ENCODE results near the gene LPIN1. TPM values are rescaled to one million over a fixed set of nuclear protein-coding genes. Genes with fewer than 3 reads are reported as not detected.
"Not testable (repeated sequence)": the region's sequence is repeated elsewhere in the genome, so short reads cannot be mapped to it uniquely, and the experiment has no call there.

The LPIN1 gene
- total RNA-seq, 2 donors from 2014 or later: 38.7 to 69.1 TPM

DNA sequence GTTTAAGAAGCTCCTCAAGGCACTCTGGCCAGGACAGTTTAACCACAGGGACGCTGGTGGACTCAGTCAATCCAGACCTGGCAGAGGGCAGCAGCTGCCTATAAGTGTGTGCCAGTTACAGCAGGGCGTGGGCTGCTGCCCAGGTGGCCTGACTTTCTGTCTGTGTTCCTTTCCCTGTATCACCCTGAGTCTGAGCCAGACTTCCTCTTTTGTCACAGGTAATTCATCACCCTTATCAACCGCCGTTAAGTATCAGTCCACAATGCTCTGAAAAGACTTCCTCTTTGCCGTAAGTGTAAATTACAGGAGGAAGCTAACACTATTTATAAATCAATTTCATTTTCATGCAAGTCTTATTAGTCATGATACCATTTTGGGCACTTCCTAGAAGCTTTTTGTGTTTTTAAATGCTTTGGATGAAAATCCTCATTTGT, 7.0 kb downstream of the LPIN1 start:
- intact Hi-C loops (cut with DNase I): no loop called here
- peak; percentile 42 to 44 for ATAC-seq
- DNase-seq: no peak

DNA sequence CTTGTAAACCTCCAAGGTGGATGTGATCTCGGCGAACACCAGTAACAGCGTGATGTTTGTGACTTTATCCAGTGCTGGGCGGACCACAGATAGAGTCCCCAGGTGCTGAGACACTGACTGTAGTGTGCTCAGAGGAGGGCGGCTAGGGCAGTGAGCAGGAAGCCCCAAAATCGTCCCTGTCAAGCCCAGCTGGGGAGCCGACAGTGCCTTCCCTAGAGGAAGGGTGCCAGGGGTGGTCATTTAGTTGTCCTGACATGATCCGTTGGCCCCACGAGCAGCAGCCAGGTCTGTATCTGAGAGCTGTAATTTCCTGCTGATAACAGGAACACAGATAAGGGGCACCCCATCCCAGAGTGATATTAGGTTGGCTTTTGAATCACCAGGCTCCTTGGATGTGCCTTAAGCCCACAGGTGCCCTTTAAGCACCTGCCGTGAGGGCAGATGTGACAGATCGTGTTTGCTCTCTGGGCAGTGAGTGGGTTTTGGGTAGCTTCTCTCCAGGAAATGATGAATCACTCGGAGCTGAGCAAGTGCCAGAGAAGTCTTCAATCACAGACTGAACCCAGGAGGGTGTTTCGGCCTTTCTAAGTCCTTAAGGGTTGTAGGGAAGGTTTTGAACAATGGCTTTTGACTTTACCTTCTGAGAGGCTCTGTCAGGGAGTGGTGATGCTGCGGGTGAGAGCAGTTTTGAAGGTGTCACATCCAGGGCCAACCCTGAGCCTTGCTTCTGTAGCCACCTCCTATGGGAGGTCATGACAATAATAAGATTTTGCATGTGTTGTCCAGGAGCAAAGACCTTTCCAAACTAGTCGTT, 7.7 kb downstream of the LPIN1 start:
- DNase-seq: peak; percentile 44
- intact Hi-C loops (cut with DNase I): no loop called here
- peak; percentile 20 to 86 for ATAC-seq

DNA sequence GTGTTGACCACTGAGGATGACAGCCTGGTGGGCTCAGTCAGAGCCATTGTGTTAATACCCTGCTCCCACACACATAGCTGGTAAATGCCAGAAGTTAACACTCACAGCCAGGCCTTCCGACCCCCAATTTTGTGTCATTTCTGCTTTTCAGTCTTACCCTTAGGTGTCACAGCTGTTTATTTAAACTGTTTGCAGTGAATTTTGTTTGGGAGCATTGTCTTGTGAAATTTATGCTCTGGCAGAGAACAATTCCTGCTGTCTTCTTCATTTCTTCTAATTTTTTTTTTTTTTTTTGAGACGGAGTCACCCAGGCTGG, 8.2 kb downstream of the LPIN1 start:
- ATAC-seq (no peak), DNase-seq (no peak)
- intact Hi-C loops (cut with DNase I): no loop called here

DNA sequence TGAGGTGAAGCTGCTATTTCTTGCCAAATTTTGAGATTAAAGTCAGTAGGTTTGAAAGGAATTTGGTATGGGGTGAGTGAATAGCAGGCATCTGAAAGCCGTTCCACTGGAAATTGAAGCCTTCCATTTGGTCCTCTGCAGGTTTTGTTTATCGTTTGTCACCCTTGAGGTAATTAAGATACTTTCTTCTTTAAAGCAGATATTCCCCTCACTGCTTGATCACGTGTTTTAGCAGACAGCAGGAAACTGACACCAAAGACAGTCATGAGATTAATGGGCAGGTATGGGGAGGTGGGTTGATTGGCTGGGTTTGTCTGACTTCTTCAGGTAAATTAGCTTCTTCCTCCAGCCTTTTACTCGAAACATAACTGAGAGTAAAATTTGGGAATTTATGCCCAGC, 10.7 kb downstream of the LPIN1 start:
- ATAC-seq (no peak), DNase-seq (no peak)
- intact Hi-C loops (cut with DNase I): no loop called here

DNA sequence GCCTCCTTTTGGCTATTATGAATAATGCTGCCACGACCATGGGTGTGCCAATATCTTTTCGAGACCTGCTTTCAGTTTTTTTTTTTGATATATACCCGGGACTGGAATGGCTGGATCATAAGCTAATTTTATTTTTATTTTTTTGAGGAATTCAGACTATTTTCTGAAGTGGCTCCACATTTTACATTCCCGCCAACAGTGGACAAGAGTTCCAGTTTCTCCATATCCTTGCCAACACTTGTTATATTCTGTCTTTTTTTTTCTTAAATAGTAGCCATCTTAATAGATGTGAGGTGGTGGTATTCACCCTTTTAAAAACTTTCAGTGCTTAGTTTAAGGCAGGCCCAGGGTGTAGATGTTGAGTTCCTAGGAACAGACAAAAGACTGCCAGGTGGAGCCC, 11.8 kb downstream of the LPIN1 start:
- no peak for DNase-seq
- no peak for ATAC-seq
- intact Hi-C loops (cut with DNase I): no loop called here

DNA sequence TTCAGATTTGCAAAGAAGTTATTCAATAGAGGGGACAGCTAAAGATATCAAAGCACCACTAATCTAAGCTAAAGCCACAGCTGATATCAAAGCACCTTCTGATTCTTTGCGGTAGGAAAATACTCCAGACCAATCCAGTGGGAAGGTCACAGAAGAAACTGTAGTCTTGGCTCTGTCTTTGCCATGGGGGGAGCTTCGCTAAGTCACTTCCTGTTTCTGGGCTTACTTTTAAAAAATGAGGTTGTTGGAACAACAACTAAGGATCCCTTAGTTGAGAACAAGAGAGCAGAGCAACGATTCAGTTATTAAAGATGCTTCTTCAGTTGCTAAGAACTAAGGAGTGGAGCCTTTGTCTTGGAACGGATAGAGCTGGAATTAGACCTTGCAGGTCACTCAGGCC, 12.2 kb downstream of the LPIN1 start:
- ATAC-seq (no peak), DNase-seq (no peak)
- intact Hi-C loops (cut with DNase I): no loop called here

DNA sequence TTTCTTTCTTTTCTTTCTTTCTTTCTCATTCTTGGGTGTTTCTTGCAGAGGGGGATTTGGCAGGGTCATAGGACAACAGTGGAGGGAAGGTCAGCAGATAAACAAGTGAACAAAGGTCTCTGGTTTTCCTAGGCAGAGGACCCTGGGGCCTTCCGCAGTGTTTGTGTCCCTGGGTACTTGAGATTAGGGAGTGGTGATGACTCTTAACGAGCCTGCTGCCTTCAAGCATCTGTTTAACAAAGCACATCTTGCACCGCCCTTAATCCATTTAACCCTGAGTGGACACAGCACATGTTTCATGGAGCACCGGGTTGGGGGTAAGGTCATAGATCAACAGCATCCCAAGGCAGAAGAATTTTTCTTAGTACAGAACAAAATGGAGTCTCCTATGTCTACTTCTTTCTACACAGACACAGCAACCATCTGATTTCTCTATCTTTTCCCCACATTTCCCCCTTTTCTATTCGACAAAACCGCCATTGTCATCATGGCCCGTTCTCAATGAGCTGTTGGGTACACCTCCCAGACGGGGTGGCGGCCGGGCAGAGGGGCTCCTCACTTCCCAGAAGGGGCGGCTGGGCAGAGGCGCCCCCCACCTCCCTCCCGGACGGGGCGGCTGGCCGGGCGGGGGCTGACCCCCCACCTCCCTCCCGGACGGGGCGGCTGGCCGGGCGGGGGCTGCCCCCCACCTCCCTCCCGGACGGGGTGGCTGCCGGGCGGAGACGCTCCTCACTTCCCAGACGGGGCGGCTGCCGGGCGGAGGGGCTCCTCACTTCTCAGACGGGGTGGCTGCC, 12.9 kb downstream of the LPIN1 start:
- ATAC-seq; DNase-seq; intact Hi-C loops (cut with DNase I): not testable (repeated sequence)

DNA sequence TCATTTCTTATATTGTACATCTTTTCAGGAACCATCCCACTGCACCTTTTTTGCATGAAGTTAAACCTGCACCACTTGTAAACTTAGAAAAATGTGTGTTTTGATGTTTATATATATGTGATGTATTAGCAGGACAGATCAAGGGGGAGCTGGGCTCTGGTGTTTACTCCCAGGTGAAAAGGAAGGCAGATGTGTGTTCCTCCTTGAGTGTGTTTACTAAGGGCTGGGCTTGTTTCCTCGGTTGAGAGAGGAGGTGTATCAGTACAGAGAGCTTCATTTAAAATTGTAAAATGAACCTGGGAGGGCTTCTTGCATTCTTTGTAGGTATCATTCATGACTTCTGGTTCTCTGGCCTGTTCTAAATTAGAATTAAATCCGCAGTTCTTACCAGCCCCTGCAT, 14.8 kb downstream of the LPIN1 start:
- DNase-seq (no peak), ATAC-seq (no peak)
- intact Hi-C loops (cut with DNase I): no loop called here

DNA sequence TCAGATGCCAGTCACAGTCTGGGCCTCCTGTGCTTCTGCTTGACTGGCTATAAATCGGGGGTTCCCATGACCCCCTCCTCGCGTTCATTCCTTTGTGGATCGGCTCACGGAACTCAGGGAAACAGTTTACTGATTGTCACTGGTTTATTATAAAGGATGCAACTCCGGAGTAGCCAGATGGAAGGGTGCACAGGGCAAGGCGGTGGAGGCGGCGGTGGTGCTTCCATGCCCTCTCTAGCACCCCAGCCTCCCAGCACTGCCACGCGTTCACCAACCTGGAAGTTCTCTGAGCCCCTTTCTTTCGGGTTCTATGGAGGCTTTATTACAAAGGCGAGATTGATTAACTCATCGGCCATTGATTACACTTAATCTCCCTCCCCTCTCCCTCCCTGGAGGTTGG, 15.6 kb downstream of the LPIN1 start:
- intact Hi-C loops (cut with DNase I): no loop called here
- ATAC-seq: no peak
- no peak for DNase-seq

DNA sequence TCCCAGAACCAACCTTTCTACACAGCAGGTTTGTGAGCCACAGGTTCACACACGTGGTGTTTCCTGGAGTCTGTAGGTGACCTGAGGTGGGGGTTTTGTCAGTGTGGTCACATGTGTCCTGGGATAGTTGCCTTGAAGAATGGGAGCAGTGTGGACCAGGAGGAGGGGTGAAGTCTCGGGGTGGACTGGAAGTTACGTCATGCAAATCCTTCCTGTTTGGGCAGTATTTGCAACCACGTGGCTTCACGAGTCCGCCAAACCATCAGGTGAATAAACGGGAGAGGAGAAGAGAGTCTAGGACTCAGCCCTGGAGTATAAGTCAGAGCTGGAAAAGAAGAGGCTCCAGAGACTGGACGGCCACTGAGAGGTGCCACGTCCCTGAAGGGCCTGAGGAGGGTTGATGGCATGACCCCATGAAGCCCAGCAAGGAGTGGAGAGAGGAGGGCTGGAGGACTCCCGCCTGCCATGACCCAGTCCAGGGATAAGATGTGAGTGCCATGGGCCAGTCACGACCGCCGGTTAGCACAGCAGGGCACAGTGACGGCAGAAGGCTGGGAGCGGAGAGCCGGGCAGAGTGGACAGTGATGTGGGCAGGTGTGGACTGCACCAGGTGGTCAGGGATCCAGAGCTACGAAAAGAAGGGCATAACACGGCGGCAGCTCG, 16.5 kb downstream of the LPIN1 start:
- ATAC-seq (no peak), DNase-seq (no peak)
- intact Hi-C loops (cut with DNase I): no loop called here

DNA sequence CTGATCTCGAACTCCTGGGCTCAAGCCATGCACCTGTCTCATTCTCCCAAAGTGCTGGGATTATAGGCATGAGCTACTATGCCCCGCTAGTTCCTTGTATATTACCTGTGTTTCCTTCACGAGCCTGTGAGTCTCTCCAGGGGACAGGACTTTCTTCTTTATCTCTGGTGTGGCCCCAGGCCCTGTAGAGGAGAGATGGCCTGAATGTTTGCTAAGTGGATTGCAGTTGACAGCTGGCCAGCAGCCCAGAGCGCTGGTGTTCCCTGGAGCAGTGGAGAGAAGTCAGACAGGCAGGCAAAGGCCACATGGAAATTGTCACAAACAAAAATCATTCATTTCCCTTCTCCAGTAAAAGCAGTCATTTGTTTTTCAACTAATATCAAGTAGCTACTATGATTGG, 17.9 kb downstream of the LPIN1 start:
- peak; percentile 85 to 94 for ATAC-seq
- peak; percentile 62 for DNase-seq
- intact Hi-C loops (cut with DNase I): no loop called here

DNA sequence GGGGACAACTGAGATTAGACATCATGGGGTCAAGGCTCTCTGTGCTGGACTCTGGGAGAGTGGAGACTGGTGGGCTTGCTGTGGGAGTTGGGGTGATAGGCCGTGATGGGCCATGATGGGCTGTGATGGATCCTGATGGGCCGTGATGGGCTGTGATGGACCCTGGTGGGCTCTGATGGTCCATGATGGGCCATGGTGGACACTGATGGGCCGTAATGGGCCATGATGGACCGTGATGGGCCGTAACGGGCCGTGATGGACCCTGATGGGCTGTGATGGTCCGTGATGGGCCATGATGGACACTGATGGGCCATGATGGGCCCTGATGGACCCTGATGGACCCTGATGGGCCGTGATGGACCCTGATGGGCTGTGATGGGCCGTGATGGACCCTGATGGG, 18.5 kb downstream of the LPIN1 start:
- intact Hi-C loops (cut with DNase I): no loop called here
- ATAC-seq (no peak), DNase-seq (no peak)

DNA sequence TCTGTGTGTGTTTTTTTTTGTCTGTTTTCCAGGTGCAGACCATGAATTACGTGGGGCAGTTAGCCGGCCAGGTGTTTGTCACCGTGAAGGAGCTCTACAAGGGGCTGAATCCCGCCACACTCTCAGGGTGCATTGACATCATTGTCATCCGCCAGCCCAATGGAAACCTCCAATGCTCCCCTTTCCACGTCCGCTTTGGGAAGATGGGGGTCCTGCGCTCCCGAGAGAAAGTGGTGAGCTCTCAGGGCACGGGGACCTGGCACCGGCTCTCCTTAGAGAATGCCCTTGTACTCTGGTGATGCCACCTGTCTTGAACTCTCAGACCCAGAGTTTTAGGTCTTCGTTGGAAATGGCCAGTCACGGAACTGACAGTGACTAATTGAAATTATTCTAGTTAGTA, 19.1 kb downstream of the LPIN1 start:
- no peak for DNase-seq
- ATAC-seq: no peak
- intact Hi-C loops (cut with DNase I): no loop called here

DNA sequence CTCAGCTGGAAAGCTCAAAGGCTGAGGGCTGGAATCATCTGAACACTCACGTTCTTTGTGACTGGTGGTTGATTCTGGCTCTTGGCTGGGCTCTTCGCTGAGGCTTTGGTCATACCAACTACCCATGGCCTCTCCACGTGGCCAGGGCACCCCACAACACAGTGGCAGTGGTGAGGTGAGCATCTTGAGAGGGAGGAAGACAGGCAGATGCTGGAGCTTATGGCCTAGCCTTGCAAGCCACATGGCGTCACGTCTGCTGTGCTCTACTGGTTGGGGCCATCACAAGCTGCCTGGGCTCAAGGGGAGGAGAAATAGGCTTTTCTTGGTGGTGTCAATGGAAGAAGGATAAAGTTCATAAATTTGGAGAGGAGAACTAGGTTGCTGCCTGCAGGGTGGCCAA, 19.6 kb downstream of the LPIN1 start:
- ATAC-seq (no peak), DNase-seq (no peak)
- intact Hi-C loops (cut with DNase I): no loop called here

DNA sequence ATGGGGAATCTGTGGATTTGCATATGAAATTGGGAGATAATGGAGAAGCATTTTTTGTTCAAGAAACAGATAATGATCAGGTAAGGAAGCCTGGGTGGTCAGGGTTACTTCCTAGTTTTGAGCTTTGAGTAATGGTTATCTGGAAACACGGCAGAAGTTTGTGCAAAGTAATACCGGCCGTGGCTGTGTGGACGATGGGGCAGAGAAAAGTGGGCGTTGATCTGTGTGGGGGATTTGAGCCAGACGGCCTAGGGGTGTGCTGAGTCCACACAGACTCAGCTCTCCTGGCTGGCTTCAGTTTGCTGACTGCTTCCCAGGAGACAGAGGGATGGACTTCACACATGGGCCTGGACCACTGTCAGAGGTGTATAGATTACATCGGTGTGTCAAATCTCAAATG, 21.3 kb downstream of the LPIN1 start:
- intact Hi-C loops (cut with DNase I): no loop called here
- ATAC-seq (no peak), DNase-seq (no peak)

DNA sequence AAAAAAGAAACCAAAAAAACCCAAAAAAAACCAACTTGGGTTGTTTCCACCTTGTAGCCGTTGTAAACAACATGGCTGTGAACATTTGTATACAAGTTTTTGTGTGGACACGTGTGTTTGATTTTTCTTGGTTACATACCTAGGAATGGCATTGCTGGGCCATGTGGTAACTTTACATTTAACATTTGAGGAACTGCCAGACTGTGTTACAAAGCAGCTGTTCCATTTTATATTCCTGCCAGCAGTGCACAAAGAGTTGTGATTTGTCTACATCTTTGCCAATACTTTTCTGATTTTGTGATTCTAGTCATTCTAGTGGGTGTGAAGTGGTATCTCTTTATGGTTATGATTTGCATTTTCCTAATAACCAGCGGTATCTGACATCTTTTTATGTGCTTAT, 22.5 kb downstream of the LPIN1 start:
- ATAC-seq: no peak
- DNase-seq: no peak
- intact Hi-C loops (cut with DNase I): no loop called here

DNA sequence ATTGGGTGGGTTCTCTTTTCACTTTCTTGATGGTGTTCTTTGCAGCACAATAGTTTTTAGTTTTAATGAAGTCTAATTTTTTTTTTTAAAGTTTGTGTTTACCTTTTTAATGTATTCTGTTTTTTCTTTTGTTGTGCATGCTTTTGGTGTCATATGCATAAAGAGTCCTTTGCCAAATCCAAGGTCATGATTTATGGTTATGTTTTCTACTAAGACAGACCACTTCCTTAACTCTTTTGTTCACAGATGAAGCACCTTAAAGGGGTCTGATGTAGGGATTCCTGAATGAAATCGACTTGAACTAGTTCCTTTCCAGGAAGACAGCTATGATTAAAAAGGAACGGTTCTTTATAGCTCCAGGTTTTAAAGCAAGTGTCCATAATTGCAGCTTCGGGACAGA, 23.1 kb downstream of the LPIN1 start:
- ATAC-seq (no peak), DNase-seq (no peak)
- intact Hi-C loops (cut with DNase I): no loop called here

DNA sequence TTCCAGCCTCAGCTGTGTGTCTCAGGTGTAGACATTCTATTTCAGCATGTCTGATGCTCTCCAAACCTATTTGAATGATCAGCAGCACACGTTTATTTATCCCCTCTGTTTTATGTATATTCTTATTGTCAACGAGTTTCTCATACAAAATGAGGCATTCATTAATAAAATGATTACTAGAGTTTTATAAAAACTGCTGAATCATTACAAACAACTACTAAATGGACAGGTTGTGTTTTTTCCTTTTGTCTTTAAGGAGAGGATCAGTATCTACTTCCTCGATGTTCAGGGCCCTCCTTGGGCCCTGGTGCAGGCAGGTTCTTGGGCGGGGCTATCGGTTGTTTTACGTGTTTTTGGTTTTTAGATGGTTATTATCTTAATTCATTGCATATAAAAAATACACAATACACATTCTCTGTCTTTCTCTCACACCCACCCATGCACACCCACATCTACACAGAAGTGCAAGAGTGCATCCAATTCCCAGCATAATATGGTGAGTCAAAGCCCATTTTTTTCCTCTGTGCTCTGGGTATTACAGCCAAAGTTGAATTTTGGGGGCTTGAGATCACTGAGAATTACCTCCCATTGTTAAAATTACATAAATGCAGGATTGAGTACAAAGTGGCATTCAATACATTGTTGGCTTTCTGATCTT, 24.2 kb downstream of the LPIN1 start:
- ATAC-seq (no peak), DNase-seq (no peak)
- intact Hi-C loops (cut with DNase I): loop anchor here in 1 of 2 donors (10.0 kb wide), 1 partner anchor 296 kb away; no protein-coding TSS in a partner anchor

DNA sequence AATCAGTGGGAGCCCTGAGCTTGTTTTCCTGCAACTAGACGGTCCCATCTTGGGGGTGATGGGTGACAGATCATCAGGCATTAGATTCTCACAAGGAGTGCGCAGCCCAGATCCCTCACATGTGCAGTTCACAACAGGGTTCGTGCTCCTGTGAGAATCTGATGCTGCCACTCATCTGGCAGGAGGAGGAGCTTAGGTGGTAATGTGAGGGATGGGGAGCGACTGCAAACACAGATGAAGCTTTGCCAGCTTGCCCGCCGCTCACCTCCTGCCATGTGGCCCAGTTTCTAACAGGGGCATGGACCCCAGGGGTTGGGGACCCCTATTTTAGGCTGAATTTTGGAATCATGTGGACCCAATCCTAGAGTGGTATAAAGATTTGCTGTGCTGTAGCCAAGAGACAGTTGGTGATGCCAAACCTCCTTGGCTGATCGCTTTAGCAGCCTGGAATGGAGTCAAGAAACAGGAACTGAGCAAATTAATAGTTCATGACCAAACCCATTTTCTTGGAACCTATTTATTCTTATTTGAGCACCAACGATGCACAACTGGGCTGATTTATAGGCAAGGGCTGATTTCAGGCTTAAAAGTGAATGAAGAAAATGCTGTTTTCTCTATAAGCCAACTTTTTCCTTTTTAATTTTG, 25.7 kb downstream of the LPIN1 start:
- DNase-seq (no peak), ATAC-seq (peak in 1 of 2 donors; percentile 12)
- intact Hi-C loops (cut with DNase I): loop anchor here in 1 of 2 donors (10.0 kb wide), 1 partner anchor 297 kb away; no protein-coding TSS in a partner anchor

All from left cardiac atrium (tissue), 4 donors.